ENCODE results near the gene BAG2. TPM values are rescaled to one million over a fixed set of nuclear protein-coding genes. Genes with fewer than 3 reads are reported as not detected.

Gene BAG2
- polyA plus RNA-seq, 1 donor from 2014 or later, result 3.2 TPM

GRCh38 chr6:57141451-57142177, 30.5 kb upstream of the BAG2 start:
- H3K36me3 ChIP-seq (ENCODE audit: insufficient read depth, low read length), result peaks cover 8% of the 10 kb centered on the region
- TF ChIP-seq POLR2AphosphoS5 (IDR thresholded peaks at IDR 0.05) (no peak), CTCF (IDR thresholded peaks at IDR 0.05; ENCODE audit: poor library complexity, severe bottlenecking) (no peak), REST (IDR thresholded peaks at IDR 0.05; ENCODE audit: borderline replicate concordance) (no peak), EP300 (conservative IDR thresholded peaks at IDR 0.05; ENCODE audit: poor library complexity, severe bottlenecking) (no peak)
- no peak overlapping the region for H3K9ac ChIP-seq (ENCODE audit: low read length)

DNA sequence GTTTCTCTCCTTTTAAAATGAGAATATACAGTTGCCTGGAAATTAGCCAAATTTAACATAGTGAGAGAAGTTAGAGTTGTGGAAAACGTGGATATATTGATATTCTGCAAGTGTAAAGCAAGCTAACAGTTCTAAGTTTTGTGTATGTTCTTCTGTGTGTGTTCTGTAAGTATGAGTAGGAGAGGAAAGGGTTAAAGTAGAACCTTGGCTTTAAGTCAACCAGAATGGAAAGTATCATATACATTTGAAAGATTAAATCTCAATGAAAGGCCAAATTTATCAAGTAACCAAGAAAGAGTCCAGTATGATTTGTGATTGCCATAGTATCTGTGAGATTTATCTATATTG, 30.0 kb upstream of the BAG2 start:
- no peak overlapping the region for H3K4me3 ChIP-seq (ENCODE audit: low read length)
- no peak overlapping the region for H3K4me2 ChIP-seq (ENCODE audit: low read length)
- H3K79me2 ChIP-seq (replicated peaks; ENCODE audit: insufficient read depth, low read length), result no peaks in the 10 kb centered on the region
- H4K20me1 ChIP-seq (ENCODE audit: insufficient read depth), result no peaks in the 10 kb centered on the region
- H3K27me3 ChIP-seq (ENCODE audit: insufficient read depth, low read depth, low read length), result no peaks in the 10 kb centered on the region
- H3K27ac ChIP-seq (ENCODE audit: low read length), result no peak overlapping the region
- H2AFZ ChIP-seq (ENCODE audit: low read depth, low read length), result no peak overlapping the region
- H3K9me3 ChIP-seq (ENCODE audit: low read length), result no peaks in the 10 kb centered on the region
- peaks cover 8% of the 10 kb centered on the region for H3K36me3 ChIP-seq (ENCODE audit: insufficient read depth, low read length)
- H3K9me2 ChIP-seq (ENCODE audit: insufficient read depth, low read length), result no peaks in the 10 kb centered on the region
- no peaks in the 10 kb centered on the region for H3F3A ChIP-seq (ENCODE audit: insufficient read depth, low read length, poor library complexity, severe bottlenecking)
- no peak for TF ChIP-seq RAD21 (conservative IDR thresholded peaks at IDR 0.05)
- no peak for TF ChIP-seq EP300 (conservative IDR thresholded peaks at IDR 0.05; ENCODE audit: poor library complexity, severe bottlenecking)
- TF ChIP-seq EZH2 (IDR thresholded peaks at IDR 0.05; ENCODE audit: borderline replicate concordance, insufficient read depth, low read length, poor library complexity, severe bottlenecking), result no peak
- no peak for TF ChIP-seq CTCF (IDR thresholded peaks at IDR 0.05; ENCODE audit: poor library complexity, severe bottlenecking)
- TF ChIP-seq REST (IDR thresholded peaks at IDR 0.05; ENCODE audit: borderline replicate concordance), result no peak
- TF ChIP-seq MXI1 (conservative IDR thresholded peaks at IDR 0.05; ENCODE audit: poor library complexity, severe bottlenecking), result no peak
- TF ChIP-seq TAF1 (IDR thresholded peaks at IDR 0.05; ENCODE audit: low read depth), result no peak
- no peak for TF ChIP-seq POLR2AphosphoS5 (IDR thresholded peaks at IDR 0.05)
- TF ChIP-seq SMC3 (conservative IDR thresholded peaks at IDR 0.05; ENCODE audit: poor library complexity), result no peak
- H3K9ac ChIP-seq (ENCODE audit: low read length), result no peak overlapping the region

More at GRCh38 chr6:57141451-57142177, 30.5 kb upstream of the BAG2 start:
- Histone ChIP-seq H3K9me3 (ENCODE audit: low read length) (no peaks in the 10 kb centered on the region), H2AFZ (ENCODE audit: low read depth, low read length) (no peak overlapping the region), H4K20me1 (ENCODE audit: insufficient read depth) (no peaks in the 10 kb centered on the region), H3K27ac (ENCODE audit: low read length) (no peak overlapping the region), H3K9me2 (ENCODE audit: insufficient read depth, low read length) (no peaks in the 10 kb centered on the region), H3K27me3 (ENCODE audit: insufficient read depth, low read depth, low read length) (no peaks in the 10 kb centered on the region), H3K4me2 (ENCODE audit: low read length) (no peak overlapping the region), H3K79me2 (replicated peaks; ENCODE audit: insufficient read depth, low read length) (no peaks in the 10 kb centered on the region), H3F3A (ENCODE audit: insufficient read depth, low read length, poor library complexity, severe bottlenecking) (no peaks in the 10 kb centered on the region), H3K4me3 (ENCODE audit: low read length) (no peak overlapping the region)
